Activated naive CD8-positive, alpha-beta T cell (primary cell): ENCODE results near the gene BRINP2.

Experiments used
- H3K27ac Mint-ChIP-seq: one replicate; pipeline ENCODE4 v1.8.0; 2021; ENCODE audit warnings: mixed read lengths
- H3K27me3 Mint-ChIP-seq: one replicate; pipeline ENCODE4 v1.8.0; 2021; ENCODE audit warnings: mixed read lengths
- H3K36me3 Mint-ChIP-seq: one replicate; pipeline ENCODE4 v1.8.0; 2021; ENCODE audit warnings: mixed read lengths
- H3K4me1 Mint-ChIP-seq: one replicate; pipeline ENCODE4 v1.8.0; 2021; ENCODE audit warnings: low read depth, mixed read lengths
- H3K4me3 Mint-ChIP-seq: one replicate; pipeline ENCODE4 v1.8.0; 2021; ENCODE audit warnings: mild to moderate bottlenecking, mixed read lengths
- H3K9me3 Mint-ChIP-seq: one replicate; pipeline ENCODE4 v1.8.0; 2021; ENCODE audit warnings: low read depth, mixed read lengths

Gene BRINP2

DNA sequence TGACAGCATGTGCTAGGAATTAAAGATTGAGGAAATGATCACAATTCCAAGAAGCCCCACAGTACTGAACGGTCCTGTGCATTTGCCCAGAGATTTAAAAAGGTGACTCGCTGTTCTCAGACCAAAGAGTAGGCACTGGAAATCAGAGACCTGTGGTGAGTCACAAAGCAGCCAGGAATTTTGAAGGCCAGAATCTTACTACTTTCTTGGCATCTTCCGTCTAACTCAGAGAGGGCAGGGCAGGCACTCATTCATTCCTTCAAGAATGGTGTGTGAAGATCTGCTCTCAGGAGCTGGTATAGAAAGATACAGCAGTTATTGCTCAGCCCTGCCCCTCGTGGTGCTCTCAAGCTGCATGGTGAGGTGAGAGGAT lies 57.9 kb downstream of the BRINP2 start:
- no peaks in the 10 kb centered on the region for H3K9me3 Mint-ChIP-seq
- no peak overlapping the region for H3K27ac Mint-ChIP-seq
- no peaks in the 10 kb centered on the region for H3K27me3 Mint-ChIP-seq
- no peaks in the 10 kb centered on the region for H3K4me1 Mint-ChIP-seq
- no peak overlapping the region for H3K4me3 Mint-ChIP-seq
- no peaks in the 10 kb centered on the region for H3K36me3 Mint-ChIP-seq

GRCh38 chr1:177229781-177230180 lies 59.0 kb downstream of the BRINP2 start:
- H3K36me3 Mint-ChIP-seq, result no peaks in the 10 kb centered on the region
- H3K4me3 Mint-ChIP-seq, result no peak overlapping the region
- no peaks in the 10 kb centered on the region for H3K27me3 Mint-ChIP-seq
- H3K27ac Mint-ChIP-seq, result no peak overlapping the region
- no peaks in the 10 kb centered on the region for H3K4me1 Mint-ChIP-seq
- no peaks in the 10 kb centered on the region for H3K9me3 Mint-ChIP-seq

GRCh38 chr1:177230228-177231016 lies 59.7 kb downstream of the BRINP2 start:
- Mint-ChIP-seq H3K9me3 (no peaks in the 10 kb centered on the region), H3K27ac (no peak overlapping the region), H3K4me1 (no peaks in the 10 kb centered on the region), H3K27me3 (no peaks in the 10 kb centered on the region), H3K4me3 (no peak overlapping the region), H3K36me3 (no peaks in the 10 kb centered on the region)

DNA sequence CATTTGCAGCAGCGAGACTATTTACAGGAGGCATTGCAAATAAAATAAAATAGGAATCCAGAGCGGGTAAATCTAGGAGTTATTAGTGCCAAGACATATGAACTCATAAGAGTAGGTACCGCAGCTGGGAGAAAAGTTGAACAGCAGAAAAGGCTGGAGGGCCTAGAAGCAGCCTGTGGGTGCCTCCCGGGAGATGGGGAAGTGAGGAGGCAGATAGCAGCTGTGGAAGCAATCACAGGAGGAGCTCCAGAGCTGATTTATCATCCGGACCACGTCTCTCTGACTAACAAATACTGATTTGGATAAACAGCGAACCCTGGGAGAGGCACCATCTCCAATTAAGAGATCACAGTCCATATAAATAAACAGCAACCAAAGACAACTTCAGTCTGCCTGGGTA lies 64.6 kb downstream of the BRINP2 start:
- Mint-ChIP-seq H3K27me3 (no peaks in the 10 kb centered on the region), H3K36me3 (no peaks in the 10 kb centered on the region), H3K4me3 (no peak overlapping the region), H3K9me3 (no peaks in the 10 kb centered on the region), H3K27ac (no peak overlapping the region), H3K4me1 (no peaks in the 10 kb centered on the region)

DNA sequence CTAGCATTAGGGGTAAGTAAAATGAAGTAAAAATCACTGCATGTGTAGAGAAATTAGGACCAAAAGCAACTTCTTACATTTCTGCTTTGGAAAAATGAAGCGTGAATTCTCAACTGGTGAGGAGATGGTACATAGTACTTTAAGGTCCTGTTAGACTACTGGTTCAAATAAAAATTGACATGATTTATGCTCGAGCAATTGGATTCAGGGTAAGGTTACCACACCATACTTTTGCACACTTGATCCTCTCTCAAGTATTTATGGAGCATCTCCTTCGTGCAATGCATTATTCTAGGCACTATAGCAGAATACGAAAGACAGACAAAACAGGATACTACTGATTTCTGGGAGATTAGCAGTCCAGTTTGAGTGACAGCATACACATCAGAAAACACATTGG lies 66.2 kb downstream of the BRINP2 start:
- Mint-ChIP-seq H3K4me3 (no peak overlapping the region), H3K36me3 (no peaks in the 10 kb centered on the region), H3K27me3 (no peaks in the 10 kb centered on the region), H3K9me3 (no peaks in the 10 kb centered on the region), H3K27ac (no peak overlapping the region), H3K4me1 (no peaks in the 10 kb centered on the region)

GRCh38 chr1:177238967-177239366 lies 68.2 kb downstream of the BRINP2 start:
- no peaks in the 10 kb centered on the region for H3K9me3 Mint-ChIP-seq
- no peaks in the 10 kb centered on the region for H3K36me3 Mint-ChIP-seq
- H3K27ac Mint-ChIP-seq, result no peak overlapping the region
- H3K4me3 Mint-ChIP-seq, result no peak overlapping the region
- peaks cover 1% of the 10 kb centered on the region for H3K27me3 Mint-ChIP-seq
- no peaks in the 10 kb centered on the region for H3K4me1 Mint-ChIP-seq

- Mint-ChIP-seq H3K9me3 (peaks cover 2% of the 10 kb centered on the region), H3K4me1 (no peaks in the 10 kb centered on the region), H3K36me3 (no peaks in the 10 kb centered on the region), H3K27me3 (peaks cover 1% of the 10 kb centered on the region), H3K27ac (no peak overlapping the region), H3K4me3 (no peak overlapping the region)
Measured at GRCh38 chr1:177239792-177240191, 69.0 kb downstream of the BRINP2 start.

DNA sequence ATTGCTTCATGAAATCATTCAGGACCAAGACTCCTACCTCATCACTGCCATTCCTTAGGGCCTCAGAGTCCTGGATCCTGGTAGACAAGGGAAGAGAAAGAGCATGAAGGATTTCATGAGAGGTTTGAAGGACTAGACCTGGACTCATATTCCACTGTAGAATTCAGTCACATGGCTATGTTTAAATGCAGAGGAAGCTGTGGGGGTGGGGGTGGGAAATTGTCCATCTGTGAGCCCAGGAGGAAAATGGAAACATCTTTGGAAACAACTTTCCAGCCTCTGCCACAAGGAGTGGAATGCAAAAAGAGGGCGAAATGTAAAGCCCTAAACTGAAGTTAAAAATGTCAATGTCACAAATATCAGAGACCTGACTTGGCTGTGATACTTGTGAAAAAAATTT lies 73.0 kb downstream of the BRINP2 start:
- Mint-ChIP-seq H3K9me3 (peaks cover 6% of the 10 kb centered on the region), H3K27me3 (peaks cover 1% of the 10 kb centered on the region), H3K4me3 (no peak overlapping the region), H3K36me3 (no peaks in the 10 kb centered on the region), H3K4me1 (no peaks in the 10 kb centered on the region), H3K27ac (no peak overlapping the region)

DNA sequence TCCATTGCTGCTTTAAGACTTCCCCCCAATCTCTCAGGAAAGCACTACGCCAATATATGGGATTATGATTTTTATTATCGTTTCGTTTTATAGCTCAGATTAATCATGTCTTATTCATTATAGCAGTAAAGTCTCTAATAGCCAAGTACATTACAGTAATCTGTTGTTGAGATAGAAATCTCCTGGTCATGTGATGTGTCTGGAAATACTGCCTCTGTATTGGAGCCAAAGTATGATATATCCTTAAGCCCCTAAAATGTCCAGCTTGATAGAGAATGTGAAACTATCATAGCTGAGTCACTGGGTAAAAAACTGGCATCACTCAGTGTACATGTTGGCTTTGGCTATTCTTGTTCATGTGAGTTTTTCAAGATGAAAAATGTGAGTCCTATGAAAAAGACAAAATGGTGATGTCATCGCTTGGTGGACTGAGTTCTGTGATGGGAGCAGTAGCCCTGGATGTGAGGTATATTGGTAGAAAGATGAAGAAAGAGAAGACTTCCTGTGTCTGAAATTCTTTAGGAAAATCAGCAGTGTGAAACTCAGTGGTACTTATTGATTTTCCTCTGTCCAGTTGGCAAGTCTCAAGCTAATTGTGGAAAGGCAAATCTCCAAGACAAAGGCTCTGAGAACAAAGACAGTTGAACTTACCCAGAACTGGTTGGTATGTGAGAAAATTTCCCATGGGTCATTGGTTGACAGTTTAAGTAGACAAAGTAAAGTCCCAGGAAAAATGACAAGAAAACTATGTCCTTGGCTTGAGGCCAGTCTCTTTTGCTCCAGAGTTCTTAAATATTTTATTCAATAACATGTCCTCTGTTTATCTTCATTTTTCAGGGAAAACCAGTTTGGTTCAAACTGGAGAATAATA lies 76.2 kb downstream of the BRINP2 start:
- Mint-ChIP-seq H3K27ac (no peak overlapping the region), H3K9me3 (peaks cover 6% of the 10 kb centered on the region), H3K36me3 (no peaks in the 10 kb centered on the region), H3K4me3 (no peak overlapping the region), H3K27me3 (peaks cover 1% of the 10 kb centered on the region), H3K4me1 (no peaks in the 10 kb centered on the region)

DNA sequence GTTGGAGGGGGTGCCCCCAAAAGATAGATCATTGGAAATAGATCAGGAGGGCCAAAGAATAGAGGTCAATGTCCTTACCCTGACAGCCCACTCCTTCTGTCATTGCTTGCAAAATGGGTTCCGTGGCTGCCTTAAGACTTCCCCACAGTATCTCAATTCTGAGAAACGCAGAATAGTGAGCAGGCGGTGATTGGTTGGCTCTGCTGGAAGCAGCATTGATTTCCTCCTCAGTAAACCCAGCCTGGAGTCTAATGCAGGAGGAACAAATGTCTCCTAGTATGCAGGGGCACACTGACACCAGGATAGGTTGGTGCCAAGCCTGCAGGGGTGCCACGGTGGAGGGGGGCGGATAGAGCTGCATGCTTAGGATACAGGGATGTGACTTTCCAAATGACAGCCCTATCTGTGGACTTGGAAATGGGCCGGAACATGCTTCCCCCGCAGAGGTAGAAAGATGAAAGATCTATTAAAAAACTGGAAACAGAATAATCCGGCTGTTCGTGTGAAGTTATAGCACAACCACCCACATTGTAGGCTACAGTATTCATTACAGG lies 76.9 kb downstream of the BRINP2 start:
- Mint-ChIP-seq H3K9me3 (peaks cover 6% of the 10 kb centered on the region), H3K36me3 (no peaks in the 10 kb centered on the region), H3K27me3 (peaks cover 3% of the 10 kb centered on the region), H3K27ac (no peak overlapping the region), H3K4me3 (no peak overlapping the region), H3K4me1 (no peaks in the 10 kb centered on the region)

GRCh38 chr1:177248258-177248657 lies 77.5 kb downstream of the BRINP2 start:
- no peak overlapping the region for H3K4me3 Mint-ChIP-seq
- no peak overlapping the region for H3K27ac Mint-ChIP-seq
- peaks cover 6% of the 10 kb centered on the region for H3K9me3 Mint-ChIP-seq
- H3K27me3 Mint-ChIP-seq, result peaks cover 2% of the 10 kb centered on the region
- no peaks in the 10 kb centered on the region for H3K36me3 Mint-ChIP-seq
- H3K4me1 Mint-ChIP-seq, result no peaks in the 10 kb centered on the region

DNA sequence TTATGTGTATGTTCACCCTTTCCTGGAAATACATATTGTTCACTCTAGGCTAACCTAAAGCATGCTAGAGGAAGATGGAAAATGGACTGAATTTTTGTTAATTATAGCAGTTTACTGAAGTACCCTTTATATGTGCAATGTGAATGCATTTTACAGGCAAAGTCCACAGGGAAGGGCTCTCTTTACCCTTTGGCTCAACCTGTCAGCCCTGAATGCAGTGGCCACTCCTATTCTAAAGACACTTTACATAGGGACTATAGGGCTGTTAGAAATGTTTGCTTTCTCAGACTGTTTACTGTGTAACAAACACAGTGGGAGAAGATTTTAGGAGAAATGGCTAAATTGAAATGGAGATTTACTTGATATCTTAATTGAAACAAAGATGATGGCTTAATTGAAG lies 78.5 kb downstream of the BRINP2 start:
- Mint-ChIP-seq H3K4me3 (no peak overlapping the region), H3K27ac (no peak overlapping the region), H3K9me3 (peaks cover 6% of the 10 kb centered on the region), H3K4me1 (no peaks in the 10 kb centered on the region), H3K36me3 (no peaks in the 10 kb centered on the region), H3K27me3 (peaks cover 2% of the 10 kb centered on the region)

- Mint-ChIP-seq H3K4me3 (no peak overlapping the region), H3K36me3 (no peaks in the 10 kb centered on the region), H3K27me3 (peaks cover 2% of the 10 kb centered on the region), H3K4me1 (no peaks in the 10 kb centered on the region), H3K9me3 (no peaks in the 10 kb centered on the region), H3K27ac (no peak overlapping the region)
Measured at GRCh38 chr1:177252877-177253276, 82.1 kb downstream of the BRINP2 start.

DNA sequence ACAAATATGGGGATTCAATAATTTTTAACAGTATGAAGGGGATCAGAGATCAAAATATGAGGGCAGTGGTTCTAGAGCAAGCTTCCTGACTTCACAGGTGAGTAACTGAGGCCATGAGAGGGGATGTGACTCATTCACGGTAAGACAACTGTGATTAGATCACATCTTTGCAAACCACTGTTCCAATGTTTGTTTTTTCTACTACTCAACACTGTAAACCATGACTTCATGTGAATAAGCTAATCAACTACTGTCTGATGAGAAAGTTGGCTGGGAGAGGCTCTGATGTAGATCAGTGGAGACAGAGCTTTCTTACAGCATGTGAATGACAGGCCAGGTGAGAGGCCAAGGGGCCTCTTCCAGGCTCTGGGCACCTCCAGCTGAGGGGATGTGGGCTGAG lies 84.7 kb downstream of the BRINP2 start:
- no peak overlapping the region for H3K4me3 Mint-ChIP-seq
- H3K27me3 Mint-ChIP-seq, result peaks cover 2% of the 10 kb centered on the region
- H3K4me1 Mint-ChIP-seq, result no peaks in the 10 kb centered on the region
- no peaks in the 10 kb centered on the region for H3K36me3 Mint-ChIP-seq
- H3K9me3 Mint-ChIP-seq, result no peaks in the 10 kb centered on the region
- H3K27ac Mint-ChIP-seq, result no peak overlapping the region
